Measurements from ENCODE around the gene RPTOR.

- TF ChIP-seq EP300 (IDR thresholded peaks at IDR 0.05) (no peak), CTCF (IDR thresholded peaks at IDR 0.05) (no peak), POLR2AphosphoS5 (IDR thresholded peaks at IDR 0.05) (no peak), POLR2A (IDR thresholded peaks at IDR 0.05; ENCODE audit: low read depth) (no peak)
Measured at GRCh38 chr17:80754846-80755245, 210.2 kb downstream of the RPTOR start.

Measured in esophagus muscularis mucosa (tissue), 4 donors.